HG03060 (cell line): ENCODE results near the gene SPSB3.

Source experiments
- ATAC-seq: cut with Tn5 transposase; IDR thresholded peaks from one replicate; pipeline ENCODE4 v1.9.1; 2021; ENCODE audit warnings: low read depth, moderate number of reproducible peaks; ENCODE audit not compliant: unreplicated experiment

SPSB3 gene

DNA sequence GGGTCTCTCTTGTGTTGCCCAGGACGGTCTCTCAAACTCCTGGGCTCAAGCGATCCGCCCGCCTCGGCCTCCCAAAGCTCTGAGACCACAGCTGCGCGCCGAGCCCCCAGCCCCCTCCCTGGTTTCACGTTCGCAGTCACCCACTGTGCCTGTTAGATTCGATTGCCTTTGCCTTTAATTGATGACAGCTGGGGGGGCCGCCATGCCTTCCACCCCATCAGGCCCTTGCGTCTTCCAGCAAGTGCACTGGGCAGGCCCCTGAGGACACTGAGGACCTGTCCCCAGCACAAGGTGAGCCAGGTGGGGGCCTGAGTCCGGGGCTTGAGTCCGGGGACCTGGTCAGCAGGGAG lies 7.9 kb upstream of the SPSB3 start:
- ATAC-seq = no peak

DNA sequence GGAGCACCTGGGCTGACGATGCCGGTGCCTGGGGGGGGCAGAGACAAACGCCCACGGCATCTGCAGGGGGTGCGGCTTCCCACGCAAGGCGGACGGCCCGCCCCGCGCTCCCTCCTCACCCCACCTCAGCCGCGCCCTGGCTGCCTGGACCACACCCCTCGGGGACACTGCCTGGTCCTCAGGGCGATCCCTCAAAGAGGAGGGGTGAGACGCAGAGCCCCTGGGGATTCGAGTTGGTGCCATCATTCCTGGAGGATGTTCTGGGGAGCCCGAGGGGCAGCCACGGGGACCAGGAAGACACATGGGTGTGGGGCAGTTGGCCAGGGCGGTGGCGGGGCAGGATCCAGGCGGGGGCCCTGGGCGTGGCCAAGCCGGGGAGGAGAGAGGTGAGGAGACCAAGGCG lies 7.3 kb upstream of the SPSB3 start:
- no peak for ATAC-seq

DNA sequence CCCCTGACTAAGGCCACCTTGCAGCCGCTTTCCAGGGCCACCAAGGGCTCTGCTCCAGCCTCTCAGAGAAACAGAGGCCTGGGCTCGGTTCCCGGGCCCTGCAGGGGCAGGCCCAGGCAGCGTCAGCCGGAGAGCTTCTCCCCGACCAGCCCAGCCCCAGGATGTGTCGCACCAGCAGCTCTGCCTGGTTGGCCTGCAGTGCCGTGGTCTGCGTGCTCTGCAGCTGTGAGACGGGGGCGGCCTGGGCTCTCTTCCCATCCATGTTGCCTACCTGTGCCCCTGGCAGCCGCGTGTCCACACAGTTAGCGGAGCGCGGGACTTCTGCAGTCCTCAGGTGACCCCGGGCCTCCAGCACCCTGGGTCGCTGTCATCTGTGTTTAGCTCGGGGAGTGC lies 6.3 kb upstream of the SPSB3 start:
- no peak for ATAC-seq

DNA sequence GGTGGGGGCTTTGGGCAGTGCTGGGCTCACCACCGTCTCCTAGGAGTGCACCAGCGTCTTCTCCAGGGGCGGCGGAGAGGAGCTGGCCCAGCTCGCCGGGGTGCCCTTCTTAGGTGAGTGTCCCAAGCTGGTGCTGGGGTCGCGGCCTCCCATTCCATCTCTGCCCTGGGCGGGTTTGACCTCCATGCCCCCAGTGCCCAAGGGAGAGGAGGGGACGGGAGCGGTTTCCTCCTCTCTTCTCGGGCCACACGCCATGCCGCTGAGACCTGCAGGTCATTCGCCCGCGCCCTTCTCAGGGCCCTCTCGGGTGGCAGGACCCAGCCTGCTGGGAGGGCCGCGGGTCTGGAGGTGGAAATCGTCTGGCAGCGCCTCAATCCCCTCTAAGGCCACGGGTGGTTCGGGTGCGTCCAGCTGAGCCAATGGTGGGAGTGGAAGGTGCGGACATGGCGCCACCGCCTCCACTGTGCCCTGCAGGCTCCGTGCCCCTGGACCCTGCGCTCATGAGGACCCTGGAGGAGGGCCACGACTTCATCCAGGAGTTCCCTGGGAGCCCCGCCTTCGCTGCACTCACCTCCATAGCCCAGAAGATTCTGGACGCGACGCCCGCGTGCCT lies 5.8 kb upstream of the SPSB3 start:
- ATAC-seq = no peak

DNA sequence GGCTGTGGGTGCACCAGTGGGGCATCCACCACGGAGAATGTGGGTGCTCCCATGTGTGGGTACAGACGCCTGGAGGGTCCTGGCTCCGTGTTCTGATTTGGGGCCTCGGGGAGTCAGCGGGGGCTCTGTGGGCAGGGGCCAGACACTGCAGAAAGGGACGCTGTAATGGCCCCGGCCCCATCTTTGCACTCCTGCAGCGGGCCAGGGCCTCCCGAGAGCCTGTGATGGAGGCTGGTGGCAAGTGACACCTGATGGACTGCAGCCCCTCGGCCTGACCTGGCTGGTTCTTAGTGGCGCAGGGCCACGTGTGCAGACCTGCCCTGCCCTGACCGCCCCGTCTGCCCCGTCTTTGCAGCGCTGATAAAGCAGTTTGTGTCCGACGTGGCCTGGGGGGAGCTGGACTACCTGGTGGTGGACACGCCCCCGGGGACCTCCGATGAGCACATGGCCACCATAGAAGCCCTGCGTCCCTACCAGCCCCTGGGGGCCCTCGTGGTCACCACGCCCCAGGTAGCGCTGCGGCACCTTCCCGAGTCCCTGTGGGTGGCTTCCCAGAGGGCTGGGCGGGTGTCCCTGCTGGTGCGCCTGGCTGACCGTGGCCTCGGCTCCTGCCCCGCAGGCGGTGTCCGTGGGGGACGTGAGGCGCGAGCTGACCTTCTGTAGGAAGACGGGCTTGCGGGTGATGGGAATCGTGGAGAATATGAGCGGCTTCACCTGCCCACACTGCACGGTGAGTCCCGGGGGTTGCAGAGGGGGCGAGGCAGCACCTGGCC lies 5.1 kb upstream of the SPSB3 start:
- no peak for ATAC-seq

DNA sequence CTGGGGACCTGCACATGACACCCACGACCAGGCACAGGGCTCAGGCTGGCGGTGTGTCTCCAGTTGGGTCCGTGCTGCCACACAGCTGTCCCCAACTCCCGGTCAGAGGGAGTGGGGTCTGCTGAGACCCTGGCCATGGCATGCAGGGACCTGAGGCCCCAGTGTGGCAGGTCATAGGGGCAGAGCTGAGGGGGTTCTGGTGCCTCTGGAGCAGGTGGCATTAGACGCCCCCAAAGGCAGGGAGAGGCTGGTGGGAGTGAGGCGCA lies 4.6 kb upstream of the SPSB3 start:
- no peak for ATAC-seq

DNA sequence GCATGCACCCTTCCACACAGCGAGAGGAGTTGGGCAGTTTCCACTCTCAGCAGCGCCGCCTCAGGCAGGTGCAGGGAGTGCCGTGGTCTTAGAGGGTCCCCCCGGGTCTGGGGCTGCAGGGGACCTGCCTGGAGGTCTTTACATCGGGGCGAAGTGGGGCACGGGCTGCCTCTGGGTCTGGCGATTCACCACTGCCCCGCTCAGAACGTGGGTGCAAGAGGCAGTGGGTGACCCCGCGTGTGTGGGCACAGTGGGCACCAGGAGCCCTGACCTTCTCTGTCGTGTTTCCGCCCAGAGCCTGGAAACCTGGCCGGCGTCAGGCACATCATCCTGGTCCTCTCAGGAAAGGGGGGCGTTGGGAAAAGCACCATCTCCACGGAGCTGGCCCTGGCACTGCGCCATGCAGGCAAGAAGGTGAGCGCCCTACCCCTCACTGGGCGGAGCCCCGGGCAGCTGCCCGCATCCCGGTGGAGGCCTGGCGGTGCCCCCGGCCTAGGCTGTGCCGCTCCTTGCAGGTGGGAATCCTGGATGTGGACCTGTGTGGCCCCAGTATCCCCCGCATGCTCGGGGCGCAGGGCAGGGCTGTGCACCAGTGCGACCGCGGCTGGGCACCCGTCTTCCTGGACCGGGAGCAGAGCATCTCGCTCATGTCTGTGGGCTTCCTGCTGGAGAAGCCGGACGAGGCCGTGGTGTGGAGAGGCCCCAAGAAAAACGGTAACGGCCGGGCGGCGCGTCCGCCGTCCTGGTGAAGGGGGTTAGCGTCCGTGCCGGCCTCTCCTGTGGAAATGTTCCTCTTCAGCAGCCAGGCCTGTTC lies 4.1 kb upstream of the SPSB3 start:
- ATAC-seq = no peak

DNA sequence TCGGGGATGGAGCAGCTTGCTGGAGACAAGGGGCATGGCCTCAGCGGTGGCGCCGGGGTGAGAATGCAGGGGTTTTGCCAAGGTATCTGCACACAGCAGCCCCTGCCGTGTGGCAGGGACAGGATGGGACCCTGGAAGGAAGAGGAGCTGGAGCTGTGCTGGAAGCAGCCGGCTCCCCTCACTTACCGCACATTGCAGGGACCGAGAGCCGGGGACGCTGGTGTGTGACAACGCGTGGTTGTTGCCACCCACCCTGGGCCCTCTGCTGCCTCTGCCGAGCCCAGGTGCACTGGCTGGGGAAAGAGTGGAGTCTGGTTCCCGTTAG lies 3.4 kb upstream of the SPSB3 start:
- no peak for ATAC-seq

DNA sequence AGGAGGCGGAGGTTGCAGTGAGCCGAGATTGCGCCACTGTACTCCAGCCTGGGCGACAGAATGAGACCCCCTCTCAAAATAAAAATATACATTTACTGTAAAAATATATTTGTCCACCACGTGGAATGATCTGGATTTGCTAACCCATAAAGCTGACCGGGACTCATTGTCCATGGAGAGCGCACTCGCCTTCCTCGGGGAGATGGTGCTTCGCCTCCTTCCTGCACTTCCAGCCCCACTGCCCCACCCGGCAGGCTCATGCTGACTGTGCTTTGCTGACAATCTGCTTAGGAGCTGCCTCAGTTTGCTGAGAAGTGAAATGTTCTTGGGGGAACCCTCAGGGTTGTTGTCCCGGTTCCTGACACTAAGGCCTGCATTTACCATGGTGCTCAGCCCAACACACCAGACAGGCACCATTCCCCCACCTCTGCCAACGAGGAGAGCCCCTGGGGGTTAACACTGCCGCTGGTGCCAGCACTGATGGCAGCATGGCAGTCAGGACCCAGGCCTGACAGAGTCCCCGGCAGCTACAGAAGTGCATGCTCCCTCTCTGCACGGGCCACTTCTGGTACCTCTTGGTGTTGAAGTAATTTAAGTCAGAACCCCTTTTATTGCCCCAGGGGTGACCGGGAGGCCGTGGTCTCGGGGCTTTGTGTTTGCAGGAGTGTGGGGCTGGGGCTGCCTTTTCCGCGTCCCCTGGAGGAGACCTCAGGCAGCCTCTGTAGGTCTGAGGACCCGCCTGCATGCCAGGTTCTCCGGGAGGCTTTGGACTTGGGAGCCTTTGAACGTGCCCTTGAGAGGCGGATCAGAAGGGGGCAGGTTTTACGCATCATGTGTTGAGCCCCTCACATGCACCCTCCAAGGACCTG lies 2.8 kb upstream of the SPSB3 start:
- no peak for ATAC-seq

DNA sequence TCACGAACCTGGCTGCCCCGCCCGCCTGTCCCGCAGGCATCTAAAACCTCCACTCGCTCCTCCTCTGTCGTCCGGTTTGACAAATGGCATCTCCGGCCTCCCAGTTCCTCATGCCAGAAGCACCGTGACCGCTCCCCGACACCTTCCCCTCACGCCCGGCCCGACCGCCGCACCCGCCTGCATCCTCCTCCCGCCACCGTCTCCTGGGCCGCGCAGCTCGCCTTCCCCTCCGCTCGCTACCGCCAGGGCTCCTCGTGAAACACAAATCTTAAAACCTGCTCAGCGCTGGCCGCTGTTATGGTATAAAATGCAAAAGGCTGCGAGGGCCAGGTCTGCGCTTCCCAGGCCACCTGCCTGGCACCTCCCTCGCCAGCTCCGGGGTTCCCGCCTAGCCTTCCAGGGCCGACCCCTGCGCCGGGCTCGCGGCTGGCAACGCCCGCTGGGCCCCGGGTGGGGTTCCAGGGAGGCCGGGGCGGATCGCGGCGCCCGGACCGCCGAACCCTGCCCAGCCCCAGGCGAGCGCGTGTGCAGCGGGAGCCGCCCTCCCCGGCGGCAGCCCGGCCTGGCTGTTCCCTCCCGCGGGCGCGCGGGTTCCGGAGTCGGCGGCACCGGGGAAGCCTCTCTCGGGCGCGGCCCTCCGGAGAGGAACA lies 488 bp downstream of the SPSB3 start:
- no peak for ATAC-seq

DNA sequence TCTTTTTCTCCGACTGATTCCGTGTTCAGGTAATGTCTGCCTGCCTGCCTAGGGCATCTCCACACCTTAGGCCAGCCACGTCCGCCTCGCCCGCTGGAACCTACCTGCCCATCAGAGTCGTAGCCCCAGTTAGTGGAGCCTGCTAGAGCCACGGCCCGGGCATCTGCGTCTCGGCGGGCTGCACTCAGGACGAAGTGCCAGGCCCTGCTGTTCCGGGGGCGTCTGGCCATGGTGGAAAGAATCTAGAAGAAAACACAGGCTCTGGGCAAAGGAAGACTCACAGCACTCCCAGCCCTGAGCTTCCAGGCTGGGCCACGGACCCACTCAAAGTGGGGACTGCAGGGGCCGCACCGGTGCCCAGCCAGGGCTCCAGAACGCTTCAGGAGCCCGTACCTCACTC lies 1.1 kb downstream of the SPSB3 start:
- ATAC-seq = no peak

DNA sequence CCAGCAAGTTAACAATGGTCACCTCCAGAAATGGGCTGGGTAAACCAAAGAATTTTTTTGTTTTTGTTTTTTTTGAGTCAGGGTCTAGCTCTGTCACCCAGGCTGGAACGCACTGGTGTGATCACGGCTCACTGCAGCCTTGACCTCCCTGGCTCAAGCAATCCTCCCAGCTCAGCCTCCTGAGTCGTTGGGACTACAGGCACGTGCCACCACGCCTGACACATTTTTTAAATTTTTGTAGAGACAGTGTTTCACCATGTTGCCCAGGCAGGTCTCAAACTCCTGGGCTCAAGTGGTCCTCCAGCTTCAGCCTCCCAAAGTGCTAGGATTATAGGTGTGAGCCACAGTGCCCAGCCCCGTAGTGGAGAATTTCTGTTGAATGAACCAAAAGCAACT lies 1.7 kb downstream of the SPSB3 start:
- no peak for ATAC-seq

DNA sequence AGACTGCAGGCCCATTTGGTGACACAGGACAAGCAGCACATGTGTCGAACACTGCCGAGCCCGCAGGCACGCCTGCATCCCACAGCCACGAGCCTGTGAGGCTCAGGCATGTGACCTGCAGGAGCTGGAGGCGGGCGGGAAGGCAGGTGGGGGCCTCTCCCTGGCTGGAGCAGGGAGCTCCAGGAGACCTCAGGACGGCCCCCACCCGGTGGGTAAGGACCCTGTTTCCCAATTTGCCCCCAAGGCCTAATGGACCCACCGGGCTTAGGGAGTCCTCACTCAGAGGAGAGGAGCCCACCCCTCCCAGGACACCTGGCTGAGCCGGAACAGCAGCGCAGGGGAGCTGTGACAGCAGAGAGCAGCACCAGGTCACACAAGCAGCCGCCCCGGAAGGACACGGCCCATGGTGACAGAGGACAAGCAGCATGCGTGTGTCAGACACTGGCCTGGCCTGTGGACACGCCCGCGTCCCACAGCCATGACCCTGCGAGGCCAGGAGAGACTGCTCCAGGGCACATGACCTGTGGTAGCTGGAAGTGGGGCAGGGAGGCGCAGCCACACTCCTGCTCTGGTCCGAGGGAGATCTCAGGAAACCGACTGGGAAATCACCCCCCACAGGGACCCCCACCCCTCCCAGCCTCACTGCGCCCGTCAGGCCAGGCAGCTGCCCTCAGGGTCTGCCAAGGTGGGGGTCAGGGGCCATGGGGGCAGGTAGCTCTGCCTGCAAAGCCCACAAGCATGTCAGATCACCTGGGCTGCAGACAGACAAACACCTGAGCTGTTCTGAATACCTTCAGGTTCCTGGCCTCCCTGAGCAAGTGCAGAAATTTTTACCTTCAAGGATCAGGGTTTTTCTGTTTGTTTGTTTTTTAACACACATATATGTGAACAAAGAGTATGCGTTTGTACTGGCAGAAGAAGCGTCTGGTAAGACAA lies 2.4 kb downstream of the SPSB3 start:
- ATAC-seq = no peak

DNA sequence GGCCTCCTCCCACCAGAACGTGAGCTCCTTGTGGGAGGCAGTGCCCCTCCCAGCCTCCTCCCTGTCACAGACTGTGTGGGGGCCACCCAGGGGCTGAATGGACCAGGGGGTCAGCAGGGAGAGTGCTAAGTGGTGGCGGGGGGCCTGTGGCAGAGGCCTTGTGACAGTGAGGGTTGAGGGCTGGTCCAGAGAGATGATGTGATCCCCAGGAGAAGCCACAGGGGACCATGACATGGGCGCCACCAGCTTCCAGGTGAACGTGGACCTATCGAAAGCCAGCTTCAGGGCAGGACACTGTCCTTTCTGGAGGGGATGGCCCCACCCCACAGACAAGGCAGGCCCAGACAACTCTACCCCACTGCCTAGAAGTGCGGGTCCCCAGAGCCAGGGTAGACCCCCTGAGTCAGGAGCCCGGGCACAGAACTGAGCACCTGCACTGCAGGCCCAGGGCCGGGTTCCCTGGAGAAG lies 3.1 kb downstream of the SPSB3 start:
- ATAC-seq = no peak

DNA sequence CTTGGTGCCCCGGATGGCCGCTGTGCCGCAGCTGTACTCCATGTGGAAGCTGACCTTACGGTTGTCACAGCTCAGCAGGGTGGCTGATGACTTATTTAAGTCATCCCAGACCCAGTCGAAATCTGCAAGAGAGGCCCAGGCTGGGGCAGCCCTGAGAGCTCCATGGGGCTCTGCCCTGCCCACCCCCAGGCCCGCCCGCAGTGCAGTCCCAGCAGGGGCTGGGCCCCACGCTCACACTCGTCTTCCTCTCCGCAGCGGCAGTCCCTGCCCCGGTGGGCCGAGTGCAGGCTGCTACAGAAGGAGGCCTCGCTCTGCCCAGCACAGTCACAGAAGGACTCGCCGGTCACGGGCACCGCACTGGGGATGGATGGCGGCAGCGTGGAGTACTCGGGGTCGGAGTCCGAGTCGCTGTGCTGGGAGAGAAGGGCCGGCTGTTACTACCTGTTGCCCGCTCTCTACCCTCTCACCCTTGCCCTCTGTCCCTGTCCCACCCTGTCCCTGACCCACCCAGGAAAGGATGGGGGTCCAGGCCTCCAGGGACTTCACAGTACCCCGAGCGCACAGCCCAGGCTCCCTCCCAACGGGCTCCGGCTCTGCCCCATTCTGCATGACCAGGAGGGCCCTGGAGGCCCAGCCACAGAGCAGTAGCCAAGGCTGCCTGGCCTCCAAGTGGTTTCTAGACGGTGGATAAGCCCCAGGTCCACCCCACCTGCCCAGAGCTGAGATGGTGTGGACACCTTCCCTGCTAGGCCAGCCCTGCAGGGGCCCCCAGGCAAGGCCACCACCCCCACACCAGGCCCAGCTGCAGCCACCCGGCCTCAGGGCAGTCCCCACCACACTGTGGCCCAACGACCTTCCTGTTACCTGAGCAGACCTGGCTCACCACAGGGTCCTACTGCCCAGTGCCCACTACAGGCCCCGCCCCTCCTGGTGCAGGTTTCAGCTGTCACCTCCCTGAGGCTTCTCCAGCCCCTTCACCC lies 3.9 kb downstream of the SPSB3 start:
- no peak for ATAC-seq

DNA sequence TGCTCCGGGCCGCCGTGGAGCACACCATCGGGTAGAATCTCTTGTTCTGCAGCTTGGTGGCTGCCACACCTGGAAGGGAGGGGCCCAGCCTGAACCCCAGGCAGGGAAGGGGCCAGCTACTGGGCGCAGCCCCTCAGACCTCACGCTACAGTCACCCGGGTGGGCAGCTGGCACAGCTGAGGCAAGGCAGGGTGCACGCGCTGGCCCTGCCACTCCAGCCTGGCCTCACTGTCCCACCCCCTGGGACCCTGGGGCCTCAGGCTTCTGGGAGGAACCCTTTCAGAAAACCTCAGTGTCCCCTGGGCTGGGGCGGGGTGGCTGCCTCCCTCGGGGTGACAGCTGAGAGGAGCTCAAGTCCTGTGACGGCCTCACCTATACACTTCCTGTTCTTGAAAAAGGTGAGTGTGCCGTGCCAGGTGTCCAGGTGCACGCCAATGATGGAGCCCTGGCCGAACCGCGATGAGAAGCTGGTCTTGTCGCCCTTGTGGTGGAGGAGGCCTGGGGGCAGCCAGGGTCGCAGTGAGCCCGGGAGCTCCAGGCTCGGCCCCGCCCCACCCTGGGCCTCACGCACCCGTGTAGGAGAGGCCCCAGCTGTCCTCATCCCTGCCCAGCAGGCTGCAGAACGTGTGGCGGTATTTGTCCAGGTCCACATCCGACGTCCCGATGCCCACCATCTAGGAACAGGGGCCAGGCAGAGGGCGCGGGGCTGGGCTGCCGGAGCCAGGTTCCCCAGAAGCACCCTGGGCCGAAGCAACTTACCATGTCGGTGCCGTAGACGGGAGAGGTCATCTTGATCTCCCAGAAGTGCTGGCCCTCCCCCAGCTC lies 4.8 kb downstream of the SPSB3 start:
- no peak for ATAC-seq

DNA sequence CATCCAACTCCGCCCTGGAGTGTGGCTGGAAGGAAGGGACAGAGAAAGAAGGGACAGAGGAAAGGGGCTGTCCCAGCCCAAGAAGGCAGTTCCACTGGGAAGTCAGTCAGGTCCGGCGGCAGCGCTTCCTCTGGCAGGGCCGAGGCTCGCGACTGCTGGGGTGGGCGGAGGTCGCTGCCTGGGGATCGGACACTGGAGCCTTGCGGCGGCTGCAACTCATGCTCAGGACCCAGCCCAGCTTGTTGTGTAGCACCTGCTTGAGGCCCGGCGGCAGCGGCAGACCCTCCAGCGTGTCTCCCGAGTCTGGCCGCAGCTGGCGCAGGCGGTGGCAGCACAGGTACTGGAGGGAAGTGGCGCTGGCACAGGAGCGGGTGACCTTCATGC lies 5.4 kb downstream of the SPSB3 start:
- no peak for ATAC-seq

DNA sequence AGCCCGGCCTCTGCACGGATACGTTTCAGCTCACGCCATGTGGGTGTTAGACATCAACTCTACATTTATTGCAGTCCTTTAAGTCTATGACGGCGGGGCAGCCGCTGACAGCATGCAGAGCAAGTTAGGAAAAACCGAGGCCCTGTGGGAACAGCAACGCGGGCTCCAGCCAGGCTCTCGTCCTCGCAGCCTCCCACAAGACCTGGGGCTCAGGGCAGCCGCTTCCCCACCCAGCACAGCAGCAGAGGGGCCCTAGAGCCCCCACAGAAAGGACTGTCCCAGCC lies 5.8 kb downstream of the SPSB3 start:
- no peak for ATAC-seq
